GM18511 (cell line): ENCODE results near the gene SLC6A13.
"Not testable (repeated sequence)": the region's sequence is repeated elsewhere in the genome, so short reads cannot be mapped to it uniquely, and the experiment has no call there.

Experiments
- ATAC-seq: cut with Tn5 transposase; IDR thresholded peaks from one replicate; pipeline ENCODE4 v1.9.1; 2021; ENCODE audit warnings: mild to moderate bottlenecking, moderate library complexity; ENCODE audit not compliant: unreplicated experiment

The SLC6A13 gene

DNA sequence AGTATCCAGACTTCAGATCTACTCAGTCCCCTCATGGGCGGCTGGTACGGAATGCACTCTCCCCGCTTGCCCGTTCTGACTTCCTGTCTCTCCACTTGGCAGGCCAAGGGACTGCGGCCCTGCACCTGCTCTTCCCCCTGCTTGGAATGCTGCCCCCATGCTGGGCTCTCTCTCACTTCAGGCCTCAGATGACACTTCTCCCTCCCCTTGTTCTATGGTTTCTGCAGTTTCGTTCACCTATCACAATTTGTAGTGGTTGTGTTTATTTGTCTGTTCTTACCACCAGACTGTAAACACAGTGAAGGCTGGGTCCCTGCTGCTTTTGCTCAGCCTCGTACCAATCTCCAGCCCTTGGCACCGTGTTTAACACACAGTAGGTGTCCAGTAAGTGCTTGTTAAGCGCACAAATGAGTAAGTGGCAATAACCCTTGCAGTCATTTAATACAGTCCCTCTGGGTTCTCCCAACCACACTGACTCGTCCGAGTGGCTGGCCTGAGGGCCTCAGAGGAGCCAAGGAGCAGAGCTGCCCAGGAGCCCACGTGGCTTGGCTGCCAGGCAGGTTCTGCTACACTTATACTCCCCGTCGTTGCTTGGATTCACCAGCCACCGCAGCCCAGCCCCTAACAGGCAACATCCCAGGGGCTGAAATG lies 60.4 kb downstream of the SLC6A13 start:
- ATAC-seq: no peak

GRCh38 chr12:201361-201760 lies 61.3 kb downstream of the SLC6A13 start:
- no peak for ATAC-seq

GRCh38 chr12:198705-199104 lies 63.9 kb downstream of the SLC6A13 start:
- ATAC-seq: no peak

- no peak for ATAC-seq
These were observed 64.5 kb downstream of the SLC6A13 start for GRCh38 chr12:197911-198695.

DNA sequence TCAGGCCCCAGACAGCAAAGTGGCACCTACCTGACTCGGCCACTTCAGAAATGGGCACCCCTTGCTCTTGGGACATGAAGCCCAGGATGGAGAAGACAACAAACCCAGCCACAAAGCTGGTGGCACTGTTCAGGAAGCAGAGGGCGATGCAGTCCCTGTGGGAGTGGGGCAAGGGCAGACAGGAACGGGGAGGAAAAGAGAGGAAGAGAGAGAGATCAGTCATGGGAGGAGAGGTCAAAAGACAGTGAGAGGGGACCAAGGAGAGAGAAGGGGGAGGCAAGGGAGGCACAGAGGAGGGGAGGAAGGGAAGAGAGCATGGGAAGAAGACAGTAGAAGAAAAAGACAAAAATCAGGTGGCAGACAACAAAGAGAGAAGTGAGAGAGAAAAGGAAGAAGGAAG lies 65.3 kb downstream of the SLC6A13 start:
- no peak for ATAC-seq

DNA sequence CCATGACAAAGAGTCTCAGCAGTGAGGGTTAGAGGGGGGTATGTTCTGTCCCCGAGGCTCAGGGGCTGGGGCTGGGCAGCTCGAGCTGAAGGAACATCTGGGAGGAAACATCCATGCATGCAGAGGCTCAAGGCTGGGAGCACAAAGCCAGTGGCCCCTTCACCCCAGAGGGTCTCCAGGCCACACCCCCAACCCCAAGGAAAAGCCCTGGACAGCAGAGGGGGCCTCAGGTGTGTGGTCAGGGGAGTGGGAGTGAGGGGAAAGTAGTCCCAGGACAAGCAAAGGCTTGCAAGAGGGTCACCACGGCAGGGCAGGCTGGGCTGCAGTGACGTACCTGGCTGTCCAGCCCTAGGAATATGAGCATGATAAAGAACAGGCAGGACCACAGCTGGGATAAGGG lies 66.2 kb downstream of the SLC6A13 start:
- ATAC-seq: no peak

DNA sequence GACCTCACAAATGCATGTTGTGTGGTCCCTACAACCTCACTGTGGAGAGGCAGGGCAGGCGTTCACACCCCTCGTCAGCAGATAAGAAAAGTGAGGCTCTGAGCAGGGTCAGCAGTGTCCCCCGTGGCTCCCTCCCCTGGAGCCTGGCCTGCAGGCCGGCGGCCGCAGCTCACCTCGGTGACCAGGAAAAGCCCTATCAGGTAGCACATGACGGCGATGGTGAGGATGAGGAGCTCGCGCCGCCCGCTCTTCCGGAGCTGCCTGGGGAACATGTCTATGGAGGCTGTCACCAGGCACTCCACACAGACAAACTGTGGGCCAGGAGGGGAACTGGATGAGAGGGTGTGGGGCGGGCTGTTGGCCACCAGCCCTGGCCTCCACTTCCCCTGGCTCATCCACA lies 66.7 kb downstream of the SLC6A13 start:
- ATAC-seq: no peak

DNA sequence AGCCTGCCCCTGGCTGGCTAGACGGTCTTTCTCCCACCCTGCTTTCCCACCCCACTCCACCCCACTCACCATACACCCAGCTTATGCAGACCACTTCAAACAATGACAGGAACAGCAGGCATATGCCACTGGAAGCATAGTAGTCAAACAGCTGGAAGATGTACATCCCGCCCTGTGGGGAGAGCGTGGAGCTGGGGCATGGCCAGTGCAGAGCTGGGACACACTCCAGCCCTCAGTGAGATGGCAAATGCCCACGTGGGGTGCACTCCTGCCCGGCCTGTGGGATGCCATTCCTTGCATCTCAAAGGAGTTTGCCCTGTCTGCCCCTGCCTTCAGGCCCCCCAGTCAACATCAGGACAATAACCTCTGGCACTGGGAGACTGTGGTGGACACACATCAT lies 67.5 kb downstream of the SLC6A13 start:
- ATAC-seq: no peak

DNA sequence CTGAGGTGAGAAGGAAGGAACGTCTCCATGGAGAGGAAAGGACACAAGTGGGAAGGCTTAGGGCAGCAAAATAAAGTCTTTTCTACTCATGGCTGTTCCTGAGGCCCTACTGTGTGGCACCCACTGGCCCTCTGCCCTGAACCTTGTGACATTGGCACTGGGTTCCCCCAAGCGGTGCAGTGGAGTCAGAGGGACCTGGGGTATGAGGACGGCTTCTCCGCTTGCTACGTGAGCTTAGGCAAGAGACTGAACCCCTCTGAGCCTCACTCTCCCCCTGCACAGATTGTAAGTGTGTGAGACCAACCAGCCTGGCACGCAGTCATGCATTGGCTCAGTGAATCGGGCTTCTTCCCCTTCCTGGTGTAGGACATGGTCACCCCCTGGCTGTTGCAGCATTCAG lies 68.4 kb downstream of the SLC6A13 start:
- no peak for ATAC-seq

GRCh38 chr12:193261-193660 lies 69.4 kb downstream of the SLC6A13 start:
- ATAC-seq: no peak

- ATAC-seq: no peak
These were observed 71.1 kb downstream of the SLC6A13 start for GRCh38 chr12:191541-191940.

DNA sequence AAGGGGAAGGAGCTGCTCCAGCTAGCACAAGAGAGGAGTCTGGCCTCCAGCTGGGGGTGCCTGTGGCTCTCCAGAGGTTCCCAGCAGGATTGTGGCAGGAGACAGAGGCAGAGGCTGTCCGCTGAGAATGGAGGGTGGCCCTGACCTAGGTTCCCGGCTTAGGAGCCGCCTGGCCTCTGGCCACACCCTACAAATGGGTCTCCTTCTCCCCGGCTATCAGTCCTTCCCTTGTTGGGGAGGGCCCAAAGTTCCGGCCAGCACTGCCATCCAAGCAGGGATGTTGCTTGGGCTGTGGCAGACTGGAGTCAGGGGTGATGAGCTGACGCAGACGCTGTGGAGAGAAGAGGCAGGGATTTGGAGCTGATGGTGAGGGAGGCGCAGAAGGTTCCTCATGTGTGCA lies 71.8 kb downstream of the SLC6A13 start:
- no peak for ATAC-seq

DNA sequence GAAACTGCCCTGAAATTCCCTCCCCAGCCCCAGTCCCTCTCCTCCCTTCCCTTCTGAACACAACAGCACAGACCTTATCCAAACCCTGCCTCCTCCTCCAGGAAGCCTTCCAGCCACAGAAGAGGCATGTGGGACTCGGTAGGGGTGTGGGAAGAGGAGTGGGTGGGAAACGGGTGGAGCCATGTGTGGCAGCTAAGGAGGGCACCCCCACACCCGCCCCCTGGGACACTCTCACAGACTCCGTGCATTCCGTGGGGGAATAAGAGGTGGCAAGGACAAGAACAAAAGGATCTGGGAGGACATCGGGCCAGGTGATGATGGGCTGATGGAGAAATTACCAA lies 73.0 kb downstream of the SLC6A13 start:
- no peak for ATAC-seq

- ATAC-seq: no peak
These were observed 73.6 kb downstream of the SLC6A13 start for GRCh38 chr12:188910-189621.

GRCh38 chr12:187986-188909 lies 74.4 kb downstream of the SLC6A13 start:
- not testable (repeated sequence) for ATAC-seq

- ATAC-seq: no peak
These were observed 76.5 kb downstream of the SLC6A13 start for GRCh38 chr12:186006-186625.

DNA sequence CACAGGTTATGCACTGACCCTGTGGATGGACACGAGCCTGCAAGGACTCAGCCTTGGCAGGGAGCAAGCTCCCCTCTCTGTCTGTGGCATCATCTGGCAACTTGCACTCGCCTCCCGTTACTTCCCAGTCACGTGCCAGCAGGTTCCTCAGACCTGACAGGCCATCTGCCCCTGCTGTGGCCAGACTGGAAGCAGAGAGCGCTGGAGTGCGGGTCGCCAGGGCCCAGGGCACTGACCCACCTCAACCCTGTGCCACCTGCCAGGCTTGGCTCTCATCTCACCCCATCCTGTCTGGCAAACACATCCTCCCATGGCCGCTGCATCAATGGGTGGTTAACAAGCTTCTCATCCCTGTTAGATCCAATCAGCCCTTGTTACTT lies 77.1 kb downstream of the SLC6A13 start:
- ATAC-seq: no peak

- ATAC-seq: no peak
These were observed 77.6 kb downstream of the SLC6A13 start for GRCh38 chr12:184811-185575.

DNA sequence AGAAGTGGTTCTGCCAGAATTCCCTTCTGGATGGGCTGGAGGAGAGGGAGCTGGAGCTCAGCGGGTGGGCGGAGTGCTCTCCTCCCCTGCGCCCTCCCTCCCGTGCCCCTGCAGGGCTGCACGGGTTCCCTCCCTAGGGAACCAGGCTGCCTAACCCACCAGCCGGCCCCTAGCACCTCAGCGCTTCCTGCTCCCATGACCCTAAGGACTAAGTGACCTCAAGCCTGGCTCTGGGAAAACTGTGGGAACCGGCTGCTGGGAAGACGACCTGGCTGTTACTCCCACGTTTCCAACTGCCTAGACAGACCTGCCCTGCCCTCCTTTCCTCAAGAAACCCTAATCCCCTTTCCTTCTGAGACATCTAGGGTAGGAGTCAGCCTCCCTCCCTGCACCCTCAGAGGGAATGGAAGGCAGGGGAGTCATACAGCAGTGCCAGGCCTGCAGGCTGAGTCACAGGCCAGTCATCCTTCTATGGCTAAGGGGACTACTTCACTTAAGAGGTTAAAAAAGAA lies 80.2 kb downstream of the SLC6A13 start:
- no peak for ATAC-seq

- no peak for ATAC-seq
These were observed 80.7 kb downstream of the SLC6A13 start for GRCh38 chr12:181921-182320.
